Type B pancreatic cell (in vitro differentiated cells): Measurements from ENCODE around the gene ZNF445. TPM values are rescaled to one million over a fixed set of nuclear protein-coding genes. Genes with fewer than 3 reads are reported as not detected.

Source experiments
- DNase-seq: peaks from one replicate; pipeline ENCODE4 v3.0.0; 2021; ENCODE audit warnings: mixed read lengths; ENCODE audit not compliant: unreplicated experiment; ENCODE audit errors: extremely low spot score
- H3K27ac Mint-ChIP-seq: 2 replicates; pipeline ENCODE4 v1.8.0; 2021; ENCODE audit warnings: mild to moderate bottlenecking, mixed read lengths
- H3K27me3 Mint-ChIP-seq: 2 replicates; pipeline ENCODE4 v1.8.0; 2021; ENCODE audit warnings: mixed read lengths
- H3K36me3 Mint-ChIP-seq: 2 replicates; pipeline ENCODE4 v1.8.0; 2021; ENCODE audit warnings: mixed read lengths
- H3K4me1 Mint-ChIP-seq: one replicate; pipeline ENCODE4 v1.8.0; 2021; ENCODE audit warnings: mixed read lengths; ENCODE audit not compliant: unreplicated experiment
- H3K4me3 Mint-ChIP-seq: 2 replicates; pipeline ENCODE4 v1.8.0; 2021; ENCODE audit warnings: mild to moderate bottlenecking, mixed read lengths
- H3K9me3 Mint-ChIP-seq: 2 replicates; pipeline ENCODE4 v1.8.0; 2021; ENCODE audit warnings: mixed read lengths
- total RNA-seq: library from RNA; stranded (reverse); gene quantifications from 2 replicates; pipeline ENCODE4 v1.2.1, GENCODE V29; 2021; ENCODE audit warnings: low replicate concordance
- TF ChIP-seq, protein P1 (sequence below): fragments of 200-600 bp; sonication (generic); conservative IDR thresholded peaks from 2 replicates; pipeline ENCODE4 v1.5.0; 2021; ENCODE audit warnings: antibody characterized with exemption, mild to moderate bottlenecking

Gene ZNF445
- total RNA-seq, 1 donor from 2014 or later, result 41.5 TPM

GRCh38 chr3:44446929-44447328 lies 30.5 kb downstream of the ZNF445 start:
- TF ChIP-seq, protein P1, sequence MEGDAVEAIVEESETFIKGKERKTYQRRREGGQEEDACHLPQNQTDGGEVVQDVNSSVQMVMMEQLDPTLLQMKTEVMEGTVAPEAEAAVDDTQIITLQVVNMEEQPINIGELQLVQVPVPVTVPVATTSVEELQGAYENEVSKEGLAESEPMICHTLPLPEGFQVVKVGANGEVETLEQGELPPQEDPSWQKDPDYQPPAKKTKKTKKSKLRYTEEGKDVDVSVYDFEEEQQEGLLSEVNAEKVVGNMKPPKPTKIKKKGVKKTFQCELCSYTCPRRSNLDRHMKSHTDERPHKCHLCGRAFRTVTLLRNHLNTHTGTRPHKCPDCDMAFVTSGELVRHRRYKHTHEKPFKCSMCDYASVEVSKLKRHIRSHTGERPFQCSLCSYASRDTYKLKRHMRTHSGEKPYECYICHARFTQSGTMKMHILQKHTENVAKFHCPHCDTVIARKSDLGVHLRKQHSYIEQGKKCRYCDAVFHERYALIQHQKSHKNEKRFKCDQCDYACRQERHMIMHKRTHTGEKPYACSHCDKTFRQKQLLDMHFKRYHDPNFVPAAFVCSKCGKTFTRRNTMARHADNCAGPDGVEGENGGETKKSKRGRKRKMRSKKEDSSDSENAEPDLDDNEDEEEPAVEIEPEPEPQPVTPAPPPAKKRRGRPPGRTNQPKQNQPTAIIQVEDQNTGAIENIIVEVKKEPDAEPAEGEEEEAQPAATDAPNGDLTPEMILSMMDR, result no peak
- Mint-ChIP-seq H3K4me1 (no peaks in the 10 kb centered on the region), H3K27ac (no peak overlapping the region), H3K9me3 (peaks cover 17% of the 10 kb centered on the region), H3K27me3 (no peaks in the 10 kb centered on the region), H3K4me3 (no peak overlapping the region), H3K36me3 (peaks cover 72% of the 10 kb centered on the region)
- no peak for DNase-seq

- Mint-ChIP-seq H3K27ac (no peak overlapping the region), H3K4me3 (no peak overlapping the region), H3K9me3 (peaks cover 17% of the 10 kb centered on the region), H3K27me3 (no peaks in the 10 kb centered on the region), H3K36me3 (peaks cover 71% of the 10 kb centered on the region), H3K4me1 (no peaks in the 10 kb centered on the region)
- TF ChIP-seq, protein P1, result no peak
- DNase-seq, result no peak
These were observed 31.7 kb downstream of the ZNF445 start for GRCh38 chr3:44445786-44446185.

GRCh38 chr3:44444896-44445691 lies 32.4 kb downstream of the ZNF445 start:
- TF ChIP-seq, protein P1, result no peak
- DNase-seq, result no peak
- H3K27me3 Mint-ChIP-seq, result no peaks in the 10 kb centered on the region
- H3K4me3 Mint-ChIP-seq, result no peak overlapping the region
- peaks cover 17% of the 10 kb centered on the region for H3K9me3 Mint-ChIP-seq
- H3K27ac Mint-ChIP-seq, result no peak overlapping the region
- peaks cover 68% of the 10 kb centered on the region for H3K36me3 Mint-ChIP-seq
- peaks cover 6% of the 10 kb centered on the region for H3K4me1 Mint-ChIP-seq

DNA sequence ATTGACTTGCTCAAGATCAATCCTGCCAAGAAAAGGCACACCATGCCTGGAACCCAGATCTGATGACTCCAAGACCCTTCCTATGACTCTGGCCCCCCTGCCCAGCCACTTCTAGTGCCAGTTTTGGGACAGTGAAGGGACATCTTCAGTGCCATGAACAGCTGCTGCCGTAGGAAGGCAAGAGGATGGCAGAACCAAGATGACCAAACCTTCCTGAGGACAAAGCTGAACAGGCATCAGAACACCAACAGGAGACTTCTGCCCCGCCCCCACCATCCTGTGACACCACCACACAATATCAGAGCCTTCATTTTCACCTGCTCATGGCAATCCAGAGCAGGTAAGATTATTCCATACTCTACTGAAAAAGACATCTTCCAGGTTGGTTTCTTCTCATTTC lies 33.0 kb downstream of the ZNF445 start:
- no peak for DNase-seq
- Mint-ChIP-seq H3K4me1 (peaks cover 10% of the 10 kb centered on the region), H3K27ac (no peak overlapping the region), H3K36me3 (peaks cover 66% of the 10 kb centered on the region), H3K4me3 (no peak overlapping the region), H3K9me3 (peaks cover 17% of the 10 kb centered on the region), H3K27me3 (no peaks in the 10 kb centered on the region)
- TF ChIP-seq, protein P1, result no peak

- no peak overlapping the region for H3K4me3 Mint-ChIP-seq
- H3K27ac Mint-ChIP-seq, result no peak overlapping the region
- H3K27me3 Mint-ChIP-seq, result no peaks in the 10 kb centered on the region
- peaks cover 52% of the 10 kb centered on the region for H3K36me3 Mint-ChIP-seq
- TF ChIP-seq, protein P1, result no peak
- DNase-seq, result no peak
- peaks cover 3% of the 10 kb centered on the region for H3K9me3 Mint-ChIP-seq
- H3K4me1 Mint-ChIP-seq, result peaks cover 12% of the 10 kb centered on the region
These were observed 34.7 kb downstream of the ZNF445 start for GRCh38 chr3:44442596-44443309.
